Measurements from ENCODE around the gene VPS13D.
A peak's percentile ranks its signal among the peaks of the same experiment; 100 is the strongest.

The VPS13D gene

GRCh38 chr1:12432897-12433296 is 203.1 kb downstream of the VPS13D start:
- no peak for TF ChIP-seq CTCF (IDR thresholded peaks at IDR 0.05; ENCODE audit: poor library complexity, severe bottlenecking)
- DNase-seq (ENCODE audit: low spot score) (no peak), ATAC-seq (ENCODE audit: low read depth) (no peak)
- Histone ChIP-seq H3K36me3 (ENCODE audit: low read depth) (no peaks in the 10 kb centered on the region), H3K4me3 (ENCODE audit: severe bottlenecking) (no peak overlapping the region), H3K9me3 (ENCODE audit: severe bottlenecking) (no peaks in the 10 kb centered on the region), H3K4me1 (ENCODE audit: insufficient read depth, poor library complexity, severe bottlenecking) (peaks cover 32% of the 10 kb centered on the region), H3K27me3 (ENCODE audit: insufficient read depth, poor library complexity, severe bottlenecking) (no peaks in the 10 kb centered on the region), H3K27ac (ENCODE audit: poor library complexity, severe bottlenecking) (no peak overlapping the region)

- Histone ChIP-seq H3K27ac (ENCODE audit: poor library complexity, severe bottlenecking) (no peak overlapping the region), H3K27me3 (ENCODE audit: insufficient read depth, poor library complexity, severe bottlenecking) (no peaks in the 10 kb centered on the region), H3K9me3 (ENCODE audit: severe bottlenecking) (no peaks in the 10 kb centered on the region), H3K4me3 (ENCODE audit: severe bottlenecking) (no peak overlapping the region), H3K4me1 (ENCODE audit: insufficient read depth, poor library complexity, severe bottlenecking) (peaks cover 38% of the 10 kb centered on the region), H3K36me3 (ENCODE audit: low read depth) (no peaks in the 10 kb centered on the region)
- DNase-seq (ENCODE audit: low spot score) (no peak), ATAC-seq (ENCODE audit: low read depth) (no peak)
- no peak for TF ChIP-seq CTCF (IDR thresholded peaks at IDR 0.05; ENCODE audit: poor library complexity, severe bottlenecking)
Measured at GRCh38 chr1:12433323-12434053, 203.7 kb downstream of the VPS13D start.

GRCh38 chr1:12434174-12434573 is 204.3 kb downstream of the VPS13D start:
- H3K4me3 ChIP-seq (ENCODE audit: severe bottlenecking) = no peak overlapping the region
- peak; percentile 70 for ATAC-seq (ENCODE audit: low read depth)
- DNase-seq (ENCODE audit: low spot score) = no peak
- TF ChIP-seq CTCF (IDR thresholded peaks at IDR 0.05; ENCODE audit: poor library complexity, severe bottlenecking) = no peak
- H3K27ac ChIP-seq (ENCODE audit: poor library complexity, severe bottlenecking) = no peak overlapping the region
- no peaks in the 10 kb centered on the region for H3K9me3 ChIP-seq (ENCODE audit: severe bottlenecking)
- no peaks in the 10 kb centered on the region for H3K36me3 ChIP-seq (ENCODE audit: low read depth)
- no peaks in the 10 kb centered on the region for H3K27me3 ChIP-seq (ENCODE audit: insufficient read depth, poor library complexity, severe bottlenecking)
- peaks cover 41% of the 10 kb centered on the region for H3K4me1 ChIP-seq (ENCODE audit: insufficient read depth, poor library complexity, severe bottlenecking)

GRCh38 chr1:12434686-12435085 is 204.9 kb downstream of the VPS13D start:
- Histone ChIP-seq H3K27ac (ENCODE audit: poor library complexity, severe bottlenecking) (no peak overlapping the region), H3K27me3 (ENCODE audit: insufficient read depth, poor library complexity, severe bottlenecking) (no peaks in the 10 kb centered on the region), H3K4me3 (ENCODE audit: severe bottlenecking) (no peak overlapping the region), H3K9me3 (ENCODE audit: severe bottlenecking) (no peaks in the 10 kb centered on the region), H3K4me1 (ENCODE audit: insufficient read depth, poor library complexity, severe bottlenecking) (peaks cover 41% of the 10 kb centered on the region), H3K36me3 (ENCODE audit: low read depth) (no peaks in the 10 kb centered on the region)
- no peak for DNase-seq (ENCODE audit: low spot score)
- TF ChIP-seq CTCF (IDR thresholded peaks at IDR 0.05; ENCODE audit: poor library complexity, severe bottlenecking) = no peak
- no peak for ATAC-seq (ENCODE audit: low read depth)

- Histone ChIP-seq H3K27me3 (ENCODE audit: insufficient read depth, poor library complexity, severe bottlenecking) (no peaks in the 10 kb centered on the region), H3K9me3 (ENCODE audit: severe bottlenecking) (no peaks in the 10 kb centered on the region), H3K27ac (ENCODE audit: poor library complexity, severe bottlenecking) (no peak overlapping the region), H3K4me1 (ENCODE audit: insufficient read depth, poor library complexity, severe bottlenecking) (peaks cover 41% of the 10 kb centered on the region), H3K36me3 (ENCODE audit: low read depth) (no peaks in the 10 kb centered on the region), H3K4me3 (ENCODE audit: severe bottlenecking) (no peak overlapping the region)
- no peak for TF ChIP-seq CTCF (IDR thresholded peaks at IDR 0.05; ENCODE audit: poor library complexity, severe bottlenecking)
- DNase-seq (ENCODE audit: low spot score) (no peak), ATAC-seq (ENCODE audit: low read depth) (no peak)
Measured at GRCh38 chr1:12435639-12436344, 206.0 kb downstream of the VPS13D start.
